K562 (cell line): ENCODE data around the gene EDEM2. TPM values are rescaled to one million over a fixed set of nuclear protein-coding genes. Genes with fewer than 3 reads are reported as not detected.
"Not testable (repeated sequence)": the region's sequence is repeated elsewhere in the genome, so short reads cannot be mapped to it uniquely, and the experiment has no call there.

Experiments
- ATF1 ChIP-seq, 2 experiments: fragments of 450-650 bp in 1 of 2; IDR thresholded peaks; 2 replicates each; pipeline ENCODE4 v1.6.1; 2016; ENCODE audit warnings: missing compliant biosample characterization in 1 of 2, missing genetic modification characterization in 1 of 2
- GTF2E2 ChIP-seq: fragments of 200-800 bp; sonication (Bioruptor generic); IDR thresholded peaks from 2 replicates; pipeline ENCODE4 v1.6.1; 2016; ENCODE audit warnings: missing genetic modification characterization, missing compliant biosample characterization
- HDAC1 ChIP-seq, 2 experiments: fragments of 450-650 bp; IDR thresholded peaks; 2 replicates each; pipeline ENCODE4 v1.6.1; 2016 to 2017; ENCODE audit warnings: inconsistent platforms in 1 of 2, mild to moderate bottlenecking in 1 of 2, moderate library complexity in 1 of 2
- HDAC2 ChIP-seq: fragments of 450-650 bp; IDR thresholded peaks from 2 replicates; pipeline ENCODE4 v1.6.1; 2016; ENCODE audit warnings: mild to moderate bottlenecking
- HDAC3 ChIP-seq: fragments of 450-650 bp; IDR thresholded peaks from 2 replicates; pipeline ENCODE4 v1.6.1; 2018; ENCODE audit warnings: borderline replicate concordance, mild to moderate bottlenecking, moderate library complexity; ENCODE audit not compliant: partially characterized antibody
- KAT7 ChIP-seq: sonication (generic); formaldehyde crosslinking; IDR thresholded peaks from 2 replicates; pipeline ENCODE4 v1.8.0; 2022; ENCODE audit warnings: missing genetic modification reagents, mild to moderate bottlenecking, borderline replicate concordance
- KLF16 ChIP-seq: IDR thresholded peaks from 2 replicates; pipeline ENCODE4 v1.6.1; 2016; ENCODE audit warnings: antibody characterized with exemption
- MGA ChIP-seq: fragments of 450-650 bp; IDR thresholded peaks from 2 replicates; pipeline ENCODE4 v1.6.1; 2016; ENCODE audit warnings: mild to moderate bottlenecking, moderate library complexity
- MTA2 ChIP-seq: fragments of 450-650 bp; IDR thresholded peaks from 2 replicates; pipeline ENCODE4 v1.6.1; 2016; ENCODE audit warnings: low read depth
- NCOA1 ChIP-seq: fragments of 450-650 bp; IDR thresholded peaks from 2 replicates; pipeline ENCODE4 v1.6.1; 2016; ENCODE audit warnings: low read depth
- NCOR1 ChIP-seq: fragments of 450-650 bp; IDR thresholded peaks from 2 replicates; pipeline ENCODE4 v1.6.1; 2016; ENCODE audit warnings: mild to moderate bottlenecking, moderate library complexity
- NFIC ChIP-seq: fragments of 450-650 bp; IDR thresholded peaks from 2 replicates; pipeline ENCODE4 v1.6.1; 2017; ENCODE audit warnings: mild to moderate bottlenecking, inconsistent platforms
- RBBP5 ChIP-seq: fragments of 200-600 bp; sonication (generic); IDR thresholded peaks from 2 replicates; pipeline ENCODE4 v1.6.1; 2012; ENCODE audit warnings: borderline replicate concordance, mild to moderate bottlenecking, low read length, control low read depth, inconsistent platforms; ENCODE audit not compliant: insufficient read depth, poor library complexity, severe bottlenecking
- RCOR1 ChIP-seq, 2 experiments: IDR thresholded peaks; 2 replicates each; pipeline ENCODE4 v1.6.1; 2012; ENCODE audit warnings: low read depth in 2 of 2, low read length in 2 of 2, borderline replicate concordance in 1 of 2, improper control_type of control experiment in 1 of 2
- SMARCA4 ChIP-seq: fragments of 450-650 bp; IDR thresholded peaks from 2 replicates; pipeline ENCODE4 v1.6.1; 2016
- TCF3 ChIP-seq: sonication (generic); formaldehyde crosslinking; IDR thresholded peaks from 2 replicates; pipeline ENCODE4 v1.4.0; 2020; ENCODE audit warnings: mild to moderate bottlenecking, missing genetic modification reagents
- TEAD1 ChIP-seq, 2 experiments: fragments of 450-650 bp in 1 of 2; sonication (generic) in 1 of 2; formaldehyde crosslinking; IDR thresholded peaks; 2 replicates each; pipeline versions ENCODE4 v1.4.0 to v1.8.0; 2020 to 2022; ENCODE audit warnings: mild to moderate bottlenecking in 2 of 2, missing genetic modification reagents in 1 of 2
- TEAD2 ChIP-seq: fragments of 450-650 bp; IDR thresholded peaks from 2 replicates; pipeline ENCODE4 v1.6.1; 2016; ENCODE audit warnings: missing genetic modification characterization, control low read depth, missing compliant biosample characterization
- polyA plus RNA-seq, 8 experiments: library from polyadenylated mRNA; depleted of rRNA in 4 of 8; stranded (reverse) in 5 of 8; unstranded in 3 of 8; fragments of >200 nt; fragmentation: Nextera tagmentation in 2 of 8; fragmentation: Illumina TruSeq in 1 of 8; extraction: Ambion mirVana in 2 of 8; extraction: Trizol in 1 of 8; gene quantifications; 2 replicates each; pipeline versions ENCODE4 v1.2.1 to v1.2.3, GENCODE V29; 2011 to 2014; ENCODE audit warnings: inconsistent platforms in 1 of 8, missing spikeins in 1 of 8
- total RNA-seq, 7 experiments: library from RNA; depleted of rRNA in 6 of 7; stranded (reverse); fragments of >200 nt in 6 of 7; fragmentation: Illumina TruSeq in 2 of 7; extraction: Trizol in 2 of 7; gene quantifications; 2 replicates each; pipeline versions ENCODE4 v1.2.1 to v1.2.3, GENCODE V29; 2011 to 2021; ENCODE audit warnings: low replicate concordance in 1 of 7

EDEM2 gene
- total and polyA plus RNA-seq, 9 of the 15 experiments (the other 6 are each of a cell fraction or from before 2014, with no cell fraction given) = 6.9 to 11.0 (median 9.7) TPM

GRCh38 chr20:35147575-35148071 is 487 bp upstream of the EDEM2 start (continued):
- TF ChIP-seq MGA (0 out of 2 replicates have a peak, but pooled peaks have one; percentile 6), TCF3 (peak; percentile 81), RCOR1 (IDR thresholded peaks at IDR 0.05; ENCODE audit: borderline replicate concordance in 1 of 2, low read depth in 2 of 2, low read length in 2 of 2) (peak; percentile 57 to 58; a peak in 1 of 4 replicates), GTF2E2 (tag) (peak; percentile 81), KAT7 (CRISPR knock-in tag) (0 out of 2 replicates have a peak, but pooled peaks have one; percentile 38), NCOA1 (peak; percentile 43; the same call in 1 of the 2 replicates), SMARCA4 (peak; percentile 72), HDAC3 (peak; percentile 66), TEAD1 (CRISPR knock-in tag; IDR thresholded peaks at IDR 0.05) (0 out of 4 replicates have a peak, but pooled peaks of 1 of the 2 experiments have one; percentile 59), MTA2 (peak; percentile 61; the same call in 1 of the 2 replicates), NFIC (peak; percentile 62; the same call in 1 of the 2 replicates), ATF1 (tag; IDR thresholded peaks at IDR 0.05) (peak; percentile 44; the same call in 1 of the 2 replicates), KLF16 (peak; percentile 64; the same call in 1 of the 2 replicates), HDAC2 (peak; percentile 91), NCOR1 (peak; percentile 79), RBBP5 (peak; percentile 10), HDAC1 (IDR thresholded peaks at IDR 0.05) (peak in 1 of 2 experiments; percentile 80; a peak in 2 of 4 replicates), TEAD2 (0 out of 2 replicates have a peak, but pooled peaks have one; percentile 43)
- not testable (repeated sequence) for TF ChIP-seq ATF1 (CRISPR knock-in tag; IDR thresholded peaks at IDR 0.05)
